ENCODE data around the gene KHNYN. TPM values are rescaled to one million over a fixed set of nuclear protein-coding genes. Genes with fewer than 3 reads are reported as not detected.

The KHNYN gene
- total and polyA plus RNA-seq, 2 experiments from 2014 or later: 15.3 to 36.2 TPM

DNA sequence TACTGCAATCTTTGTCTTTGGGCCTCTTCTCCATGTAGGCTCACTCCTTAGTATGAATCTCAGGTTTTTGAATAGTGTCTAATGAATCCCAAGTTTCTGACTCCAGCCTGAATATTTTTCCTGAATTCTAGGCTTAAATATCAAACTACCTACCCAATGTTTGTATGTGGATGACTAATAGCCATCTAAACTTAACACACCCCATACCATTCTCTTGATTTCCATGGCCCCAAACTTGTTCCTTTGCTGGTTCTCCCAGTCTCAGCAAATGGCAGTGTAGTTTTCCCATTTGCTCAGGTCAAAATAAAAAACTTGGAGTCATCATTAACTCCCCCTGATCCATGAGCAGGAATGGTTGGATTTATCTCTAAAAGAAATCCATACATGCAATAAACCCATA lies 31.6 kb downstream of the KHNYN start:
- H3K27ac ChIP-seq: no peak overlapping the region
- no peak overlapping the region for H2AFZ ChIP-seq
- H3K27me3 ChIP-seq (replicated peaks; ENCODE audit: insufficient read depth): no peaks in the 10 kb centered on the region
- no peaks in the 10 kb centered on the region for H3K79me2 ChIP-seq (ENCODE audit: insufficient read depth)
- no peak overlapping the region for H3K4me2 ChIP-seq (ENCODE audit: unreplicated experiment)
- H3K36me3 ChIP-seq (ENCODE audit: low read depth): no peaks in the 10 kb centered on the region
- no peak overlapping the region for H3K4me3 ChIP-seq
- H3K9ac ChIP-seq: no peak overlapping the region
- no peaks in the 10 kb centered on the region; the same call in 1 of the 2 replicates for H3F3A ChIP-seq (ENCODE audit: insufficient read depth)
- H3K9me3 ChIP-seq (ENCODE audit: low read depth): no peaks in the 10 kb centered on the region
- TF ChIP-seq EZH2 (IDR thresholded peaks at IDR 0.05; ENCODE audit: insufficient read depth, poor library complexity, severe bottlenecking) (no peak), EZH2phosphoT487 (IDR thresholded peaks at IDR 0.05; ENCODE audit: insufficient read depth, low read depth) (no peak)
- H3K9me2 ChIP-seq (ENCODE audit: insufficient read depth): peaks cover 3% of the 10 kb centered on the region; the same call in 1 of the 2 replicates
- no peaks in the 10 kb centered on the region for H4K20me1 ChIP-seq (ENCODE audit: insufficient read depth)
- in situ Hi-C loops (cut with MboI): no loop called here
- no peak for DNase-seq
- no peaks in the 10 kb centered on the region for H3K4me1 ChIP-seq (ENCODE audit: insufficient read depth)

DNA sequence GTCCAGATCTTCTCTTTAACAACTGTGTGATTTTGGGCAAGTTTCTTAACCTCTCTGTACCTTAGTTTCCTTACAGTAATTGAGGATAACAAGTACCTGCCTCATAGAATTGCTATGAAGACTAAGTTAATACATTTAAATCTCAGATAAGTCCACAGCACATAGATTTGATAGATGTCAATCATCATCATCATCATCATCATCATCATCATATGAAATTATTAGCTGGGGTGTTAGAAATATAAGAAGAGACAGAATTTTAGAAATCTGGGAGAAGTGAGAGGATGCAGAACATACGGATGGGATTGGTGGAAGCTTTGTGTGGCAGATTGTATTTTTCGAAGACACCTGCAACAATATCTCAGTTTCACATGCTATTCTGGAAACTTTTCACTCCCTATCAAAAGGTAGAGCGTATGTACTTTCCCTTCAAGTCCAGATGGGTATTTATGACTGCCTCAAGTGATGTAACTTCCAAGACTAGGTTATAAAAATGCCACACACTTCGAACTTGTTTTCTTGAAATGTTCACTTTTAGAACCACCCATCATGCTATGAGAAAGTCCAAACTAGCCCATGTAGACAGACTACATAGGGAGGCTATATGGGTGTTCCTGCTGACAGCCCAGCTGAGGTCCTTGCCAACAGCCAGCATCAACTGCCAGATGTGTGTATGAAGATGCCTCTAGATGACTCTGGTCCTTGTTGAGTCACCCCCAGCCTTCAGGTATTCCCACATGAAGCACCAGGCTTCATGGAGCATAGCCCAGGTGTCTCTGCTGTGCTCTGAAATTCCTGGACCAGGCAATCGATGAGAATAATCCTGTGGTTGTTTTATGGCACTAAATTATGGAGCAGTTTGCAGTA lies 33.5 kb downstream of the KHNYN start:
- Histone ChIP-seq H3K27ac (no peak overlapping the region), H3K27me3 (replicated peaks; ENCODE audit: insufficient read depth) (no peaks in the 10 kb centered on the region), H3K36me3 (ENCODE audit: low read depth) (no peaks in the 10 kb centered on the region), H2AFZ (no peak overlapping the region), H3K9ac (no peak overlapping the region), H4K20me1 (ENCODE audit: insufficient read depth) (no peaks in the 10 kb centered on the region), H3K4me3 (no peak overlapping the region), H3F3A (ENCODE audit: insufficient read depth) (no peaks in the 10 kb centered on the region), H3K4me1 (ENCODE audit: insufficient read depth) (no peaks in the 10 kb centered on the region), H3K4me2 (ENCODE audit: unreplicated experiment) (no peak overlapping the region), H3K79me2 (ENCODE audit: insufficient read depth) (no peaks in the 10 kb centered on the region), H3K9me3 (ENCODE audit: low read depth) (no peaks in the 10 kb centered on the region), H3K9me2 (ENCODE audit: insufficient read depth) (peaks cover 3% of the 10 kb centered on the region; the same call in 1 of the 2 replicates)
- no peak for DNase-seq
- TF ChIP-seq EZH2 (IDR thresholded peaks at IDR 0.05; ENCODE audit: insufficient read depth, poor library complexity, severe bottlenecking) (no peak), EZH2phosphoT487 (IDR thresholded peaks at IDR 0.05; ENCODE audit: insufficient read depth, low read depth) (no peak)
- in situ Hi-C loops (cut with MboI): no loop called here
- WGBS, 2 experiments (ENCODE audit: low coverage in 1 of 2, low lambda C conversion rate in 2 of 2, missing lambda C conversion rate in 2 of 2): 69 to 72% methylated on average over 5 of the region's 5 CpGs

DNA sequence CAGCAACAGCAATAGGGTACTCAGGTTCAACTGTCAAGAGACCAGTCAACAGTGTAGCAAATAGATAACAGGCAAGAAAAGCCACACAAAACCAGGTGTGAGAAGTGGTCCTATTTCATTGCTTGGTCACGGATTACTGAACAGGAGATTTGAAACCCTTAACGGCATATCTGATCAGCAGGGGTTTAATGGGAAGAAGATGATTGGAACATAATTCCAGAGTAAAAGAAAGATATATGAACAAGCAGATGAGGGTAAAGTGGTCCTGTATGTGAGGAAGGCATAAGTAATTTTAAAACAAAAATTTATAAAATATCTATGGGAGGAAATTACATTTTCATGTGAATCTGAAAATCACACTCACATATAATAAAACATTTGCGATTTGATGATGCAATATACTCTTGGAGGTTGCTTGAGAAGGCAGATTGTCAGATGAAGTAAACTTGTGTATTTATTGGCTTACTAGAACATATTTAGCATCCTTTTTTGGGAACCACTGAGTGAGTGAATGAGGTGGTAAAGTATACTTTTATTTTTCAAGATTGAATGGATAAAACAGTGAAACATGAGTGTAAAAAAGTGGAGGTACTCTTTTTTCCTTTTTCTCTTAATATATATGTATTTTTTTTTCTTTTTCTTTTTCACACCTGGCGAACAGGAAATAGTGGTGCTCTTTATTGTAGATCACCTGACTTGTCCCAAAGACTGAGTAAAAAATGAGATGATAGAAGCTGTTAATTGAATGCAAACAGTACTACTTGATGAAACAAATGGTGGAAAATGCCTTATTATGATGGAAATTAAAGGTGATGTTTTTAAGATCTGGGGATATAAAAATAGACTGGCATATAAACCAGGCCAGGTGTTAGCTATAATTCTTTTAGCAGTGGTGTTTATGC lies 34.4 kb downstream of the KHNYN start:
- 61 to 63% methylated on average over 4 of the region's 4 CpGs for WGBS, 2 experiments (ENCODE audit: low coverage in 1 of 2, low lambda C conversion rate in 2 of 2, missing lambda C conversion rate in 2 of 2)
- no peak for DNase-seq
- H4K20me1 ChIP-seq (ENCODE audit: insufficient read depth): no peaks in the 10 kb centered on the region
- no peaks in the 10 kb centered on the region for H3K9me3 ChIP-seq (ENCODE audit: low read depth)
- no peaks in the 10 kb centered on the region for H3K4me1 ChIP-seq (ENCODE audit: insufficient read depth)
- no peak overlapping the region for H3K9ac ChIP-seq
- H3K79me2 ChIP-seq (ENCODE audit: insufficient read depth): no peaks in the 10 kb centered on the region
- H3K4me2 ChIP-seq (ENCODE audit: unreplicated experiment): no peak overlapping the region
- H3K4me3 ChIP-seq: no peak overlapping the region
- H3K27ac ChIP-seq: no peak overlapping the region
- in situ Hi-C loops (cut with MboI): no loop called here
- H3F3A ChIP-seq (ENCODE audit: insufficient read depth): no peaks in the 10 kb centered on the region
- peaks cover 3% of the 10 kb centered on the region; the same call in 1 of the 2 replicates for H3K9me2 ChIP-seq (ENCODE audit: insufficient read depth)
- no peaks in the 10 kb centered on the region for H3K36me3 ChIP-seq (ENCODE audit: low read depth)
- no peaks in the 10 kb centered on the region for H3K27me3 ChIP-seq (replicated peaks; ENCODE audit: insufficient read depth)
- no peak overlapping the region for H2AFZ ChIP-seq
- TF ChIP-seq EZH2phosphoT487 (IDR thresholded peaks at IDR 0.05; ENCODE audit: insufficient read depth, low read depth) (no peak), EZH2 (IDR thresholded peaks at IDR 0.05; ENCODE audit: insufficient read depth, poor library complexity, severe bottlenecking) (no peak)

DNA sequence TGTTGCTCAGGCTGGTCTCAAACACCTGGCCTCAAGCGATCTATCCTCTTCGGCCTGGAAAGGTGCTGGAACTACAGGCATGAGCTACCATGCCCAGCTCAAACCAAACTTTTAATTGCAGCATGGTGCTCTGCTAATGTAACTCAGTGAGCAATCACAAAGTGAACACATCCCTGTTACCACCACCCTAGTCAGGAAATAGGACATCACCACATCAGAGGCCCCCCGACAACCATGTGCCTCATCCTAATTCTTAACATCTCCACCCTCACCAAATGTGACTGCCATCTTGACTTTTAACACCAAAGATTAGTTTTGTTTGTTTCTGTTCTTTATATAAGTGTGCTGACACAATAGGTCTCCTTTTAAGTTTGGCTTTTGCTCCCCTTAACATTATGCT lies 35.6 kb downstream of the KHNYN start:
- 95 to 97% methylated on average over 3 of the region's 3 CpGs for WGBS, 2 experiments (ENCODE audit: low coverage in 1 of 2, low lambda C conversion rate in 2 of 2, missing lambda C conversion rate in 2 of 2)
- no peak overlapping the region for H3K9ac ChIP-seq
- TF ChIP-seq EZH2phosphoT487 (IDR thresholded peaks at IDR 0.05; ENCODE audit: insufficient read depth, low read depth): no peak
- TF ChIP-seq EZH2 (IDR thresholded peaks at IDR 0.05; ENCODE audit: insufficient read depth, poor library complexity, severe bottlenecking): no peak
- no peak for DNase-seq
- H3K9me2 ChIP-seq (ENCODE audit: insufficient read depth): peaks cover 3% of the 10 kb centered on the region; the same call in 1 of the 2 replicates
- H3K27me3 ChIP-seq (replicated peaks; ENCODE audit: insufficient read depth): no peaks in the 10 kb centered on the region
- no peak overlapping the region for H2AFZ ChIP-seq
- no peaks in the 10 kb centered on the region for H3K79me2 ChIP-seq (ENCODE audit: insufficient read depth)
- H3F3A ChIP-seq (ENCODE audit: insufficient read depth): no peaks in the 10 kb centered on the region
- no peaks in the 10 kb centered on the region for H3K4me1 ChIP-seq (ENCODE audit: insufficient read depth)
- H3K36me3 ChIP-seq (ENCODE audit: low read depth): no peaks in the 10 kb centered on the region
- in situ Hi-C loops (cut with MboI): no loop called here
- H3K4me2 ChIP-seq (ENCODE audit: unreplicated experiment): no peak overlapping the region
- no peaks in the 10 kb centered on the region for H3K9me3 ChIP-seq (ENCODE audit: low read depth)
- H3K4me3 ChIP-seq: no peak overlapping the region
- H4K20me1 ChIP-seq (ENCODE audit: insufficient read depth): no peaks in the 10 kb centered on the region
- no peak overlapping the region for H3K27ac ChIP-seq

Data from GM23248 (cell line).